GM10847 (cell line): ENCODE results near the gene BCDIN3D.

ENCODE experiments used
- POLR2A ChIP-seq: IDR thresholded peaks from 2 replicates; pipeline ENCODE4 v1.6.1; 2011; ENCODE audit not compliant: insufficient read length; ENCODE audit errors: extremely low read depth

BCDIN3D gene

DNA sequence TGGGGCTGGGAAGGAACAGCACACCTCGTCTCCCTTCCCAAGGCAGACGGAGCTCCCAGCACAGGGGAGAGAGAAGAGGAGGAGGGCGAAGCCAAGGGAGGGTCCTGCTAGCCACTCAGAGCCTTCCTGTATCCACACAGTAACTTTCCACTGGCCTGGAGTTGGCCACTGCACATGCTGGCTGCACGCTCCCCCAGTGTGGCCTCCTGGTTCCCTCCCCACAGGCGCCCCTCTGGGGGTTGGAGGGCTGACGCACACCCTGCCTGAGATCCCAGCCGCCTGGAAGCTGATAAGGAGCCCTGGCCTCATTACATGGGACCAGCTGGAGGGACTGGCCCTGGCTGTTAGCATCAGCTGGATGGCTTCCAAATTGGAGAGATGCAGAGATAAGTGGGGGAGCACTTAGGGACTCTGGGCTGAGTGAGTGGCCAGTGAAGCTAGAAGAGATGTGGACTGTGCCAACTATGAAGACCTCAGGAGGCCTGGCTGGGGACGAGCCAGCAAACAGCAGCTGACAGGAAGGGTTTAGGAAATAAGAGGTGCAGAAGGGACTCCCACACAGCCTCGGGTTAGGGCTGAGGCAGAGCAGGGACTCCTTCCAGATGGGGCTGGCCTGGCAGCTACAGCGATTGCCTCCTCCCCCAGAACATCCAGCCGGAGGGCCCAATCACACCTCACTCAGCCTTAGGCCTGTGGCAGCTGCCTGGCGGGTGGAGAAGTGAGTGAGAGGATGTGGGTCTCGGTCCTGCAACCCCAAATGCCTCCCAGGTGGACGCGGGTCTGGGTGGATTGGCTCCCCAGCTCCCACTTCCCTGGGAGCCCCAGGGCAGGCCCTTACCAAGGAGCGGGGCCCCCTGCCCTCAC lies 26.3 kb upstream of the BCDIN3D start:
- TF ChIP-seq POLR2A, result no peak

- no peak for TF ChIP-seq POLR2A
Observed at GRCh38 chr12:49868449-49868848, 25.5 kb upstream of the BCDIN3D start.

DNA sequence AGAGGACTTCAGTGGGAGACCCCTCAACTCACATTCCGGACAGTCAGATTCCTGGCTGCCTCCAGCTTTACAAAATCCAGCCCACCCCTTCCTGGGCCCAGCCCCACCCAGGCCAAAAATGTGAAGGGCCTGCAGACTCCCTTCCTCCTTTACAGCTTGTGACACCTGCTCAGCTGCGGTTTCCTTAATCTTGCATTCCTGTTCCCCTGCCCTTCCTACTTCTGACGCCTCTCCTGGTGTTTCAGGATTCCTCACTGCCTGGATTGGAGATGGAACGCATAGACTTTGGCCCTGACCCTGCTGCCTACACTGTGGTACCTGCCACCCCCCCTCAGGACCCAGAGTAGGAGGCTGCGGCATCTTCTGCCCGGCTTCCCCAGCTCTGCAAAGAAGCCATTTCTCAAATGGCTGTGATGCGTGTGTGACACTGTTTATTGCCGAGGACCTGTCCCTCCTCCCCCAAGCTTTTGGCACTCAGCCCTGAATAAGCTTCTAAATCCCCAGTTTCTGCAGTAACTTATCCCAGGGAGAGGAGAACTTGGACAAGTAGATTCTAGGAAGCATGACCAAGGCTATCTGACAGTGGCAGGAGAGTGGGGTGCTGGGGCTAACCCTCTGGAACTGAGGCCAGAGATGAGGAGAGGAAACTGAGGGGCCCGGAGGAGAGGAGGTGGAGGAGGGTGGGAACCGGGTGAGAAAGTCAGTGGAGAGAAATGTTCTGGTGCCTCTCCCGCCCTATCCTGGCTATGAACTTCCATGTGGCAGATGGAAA lies 24.9 kb upstream of the BCDIN3D start:
- no peak for TF ChIP-seq POLR2A

DNA sequence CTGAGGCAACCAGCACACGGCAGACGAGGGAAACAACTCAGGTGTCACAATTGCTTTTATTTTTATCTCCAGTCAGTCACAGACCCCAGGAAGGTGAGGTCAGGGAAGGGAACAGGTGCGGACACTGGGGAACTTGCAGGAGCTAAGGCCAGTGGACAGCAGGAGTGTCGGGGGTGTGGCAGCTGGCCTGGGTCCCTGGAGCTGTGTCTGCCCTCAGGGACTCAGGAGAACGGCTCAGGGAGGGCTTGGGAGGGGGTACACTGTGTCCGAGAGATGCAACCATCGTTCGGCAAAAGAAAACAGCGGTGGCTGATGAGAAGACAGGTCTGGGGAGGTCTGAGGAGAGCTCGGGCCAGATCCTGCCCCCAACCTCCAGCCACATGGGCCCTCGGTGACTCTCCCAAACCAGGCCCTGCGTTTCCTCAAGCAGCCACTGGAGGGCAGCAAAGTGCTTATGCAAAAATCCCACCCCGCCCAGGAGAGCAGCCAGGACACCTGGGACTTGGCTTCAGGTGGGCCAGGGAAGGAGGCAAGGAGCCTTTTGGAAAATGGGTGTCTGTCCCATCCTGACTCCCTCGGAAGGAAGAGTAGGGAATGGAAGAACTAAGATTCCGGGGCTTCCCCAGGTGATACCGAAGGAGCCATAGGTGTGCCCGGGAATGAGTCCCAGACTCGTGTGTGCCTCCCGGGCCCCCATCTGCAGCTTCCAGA lies 24.1 kb upstream of the BCDIN3D start:
- no peak for TF ChIP-seq POLR2A

DNA sequence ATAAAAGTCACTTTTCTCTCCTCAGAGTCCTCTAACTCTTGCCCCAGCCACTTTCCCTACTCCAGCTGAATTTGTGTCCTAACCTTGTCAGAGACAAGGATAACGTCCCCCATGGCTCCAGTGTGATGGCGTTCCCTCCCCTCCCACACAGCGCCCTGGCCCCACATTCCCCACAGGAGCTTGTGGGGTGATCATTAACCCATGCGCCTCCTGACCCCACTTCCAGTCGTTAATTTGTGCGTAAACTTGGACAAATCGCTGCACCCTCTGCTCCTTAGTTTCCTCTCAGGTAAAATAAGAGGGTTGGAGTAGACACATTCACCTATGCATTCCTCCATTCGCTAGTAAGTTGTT lies 22.9 kb upstream of the BCDIN3D start:
- TF ChIP-seq POLR2A, result no peak

GRCh38 chr12:49865109-49865781 lies 22.3 kb upstream of the BCDIN3D start:
- no peak for TF ChIP-seq POLR2A

- TF ChIP-seq POLR2A, result no peak
Observed at GRCh38 chr12:49864798-49865090, 21.8 kb upstream of the BCDIN3D start.

GRCh38 chr12:49863946-49864797 lies 21.3 kb upstream of the BCDIN3D start:
- no peak for TF ChIP-seq POLR2A

DNA sequence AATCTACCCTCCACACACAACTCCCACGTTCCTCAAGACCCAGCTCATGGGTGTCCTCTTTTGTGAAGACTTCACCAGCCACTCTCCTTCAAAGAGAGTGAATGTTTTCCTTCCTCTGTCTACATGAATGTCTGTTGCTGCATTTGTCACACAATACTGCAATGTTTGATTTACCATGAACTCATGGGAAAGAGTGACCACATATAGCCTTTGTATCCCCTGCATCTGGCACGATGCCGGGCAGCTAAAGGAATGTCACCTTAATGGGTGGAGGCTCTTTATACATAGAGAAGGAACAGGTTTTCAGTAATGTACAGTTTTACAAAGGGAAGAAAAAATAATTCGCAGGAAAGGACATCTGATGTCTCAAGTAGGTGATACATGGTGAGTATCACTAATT lies 12.1 kb upstream of the BCDIN3D start:
- TF ChIP-seq POLR2A, result no peak

GRCh38 chr12:49853671-49854070 lies 10.8 kb upstream of the BCDIN3D start:
- TF ChIP-seq POLR2A, result no peak

DNA sequence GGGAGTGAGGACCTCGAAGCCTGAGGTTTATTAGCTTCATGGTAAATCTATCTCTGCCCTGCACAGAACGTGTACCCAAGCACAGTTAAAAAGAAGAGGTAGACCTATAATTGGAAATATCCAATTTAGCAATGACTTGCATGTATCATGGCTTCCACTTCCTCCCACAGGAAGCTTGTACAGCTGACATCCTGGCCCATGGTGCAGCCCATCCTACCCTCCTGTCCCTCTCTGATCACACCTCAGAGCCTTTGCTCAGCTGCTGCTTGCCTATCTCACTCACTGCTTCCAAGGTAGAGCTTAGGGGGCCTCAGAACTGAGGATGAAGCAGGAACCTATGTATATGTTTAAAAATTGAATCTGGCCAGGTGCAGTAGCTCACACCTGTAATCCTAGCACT lies 4.3 kb upstream of the BCDIN3D start:
- no peak for TF ChIP-seq POLR2A

DNA sequence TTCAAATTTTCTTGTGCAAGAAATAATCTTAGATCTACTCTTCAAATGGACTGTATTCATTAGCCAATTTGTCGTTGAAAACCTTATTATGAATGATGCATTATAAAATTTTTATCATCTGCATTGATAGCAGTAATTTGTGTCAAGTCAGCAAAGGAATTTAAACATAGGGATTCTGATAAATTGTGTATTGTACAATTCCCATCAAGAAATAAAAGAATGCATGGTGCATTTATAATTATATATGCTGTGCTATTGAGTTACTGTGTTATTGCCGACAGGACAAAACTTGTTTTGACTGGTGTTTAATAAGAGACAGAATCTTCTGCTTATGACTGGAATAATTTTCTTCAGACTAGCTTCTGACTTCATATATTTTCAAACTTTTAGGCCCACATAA lies 3.1 kb upstream of the BCDIN3D start:
- no peak for TF ChIP-seq POLR2A

- TF ChIP-seq POLR2A, result no peak
Observed at GRCh38 chr12:49843876-49844437, 1.1 kb upstream of the BCDIN3D start.

DNA sequence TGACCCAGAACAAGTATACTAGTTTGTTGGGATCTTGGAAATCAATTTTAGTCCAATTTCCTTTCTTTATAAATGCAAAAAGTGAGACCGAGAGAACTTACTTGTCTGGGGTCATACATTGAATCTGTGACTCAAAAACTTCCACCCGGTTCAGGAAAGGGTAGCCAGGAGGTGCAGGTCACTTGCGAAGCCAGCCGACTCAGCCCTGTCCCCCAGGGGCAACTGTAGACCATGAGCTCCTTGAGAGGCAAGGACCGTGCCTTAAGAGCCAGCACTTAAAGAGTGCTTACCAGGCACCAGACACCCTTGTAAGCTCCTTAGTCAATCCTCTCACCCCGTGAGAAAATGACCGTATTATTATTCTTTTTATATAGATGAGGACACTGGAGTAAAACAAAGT lies 505 bp upstream of the BCDIN3D start:
- no peak for TF ChIP-seq POLR2A
